ENCODE results near the gene EMCN.

EMCN gene

DNA sequence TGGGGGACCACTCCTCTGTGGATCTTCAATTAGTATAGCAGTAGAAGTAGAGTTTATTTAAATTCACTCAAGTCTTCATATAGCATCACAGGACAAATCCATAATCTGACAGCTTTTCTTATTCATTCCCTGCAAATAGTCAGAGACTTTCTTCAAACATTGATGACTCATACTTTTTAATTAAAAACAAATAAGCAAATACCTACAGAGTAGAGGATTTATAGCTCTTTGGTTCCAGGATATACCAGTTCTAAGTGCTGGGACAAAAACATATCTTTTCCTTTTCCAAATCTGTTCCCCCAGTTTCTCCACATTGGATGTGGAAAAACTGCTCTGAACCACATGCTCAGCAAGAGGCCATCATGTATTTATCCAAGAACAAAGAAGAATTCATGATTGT lies 24.1 kb downstream of the EMCN start:
- no peak for DNase-seq (ENCODE audit: low read depth in 1 of 2, low spot score in 1 of 2)

DNA sequence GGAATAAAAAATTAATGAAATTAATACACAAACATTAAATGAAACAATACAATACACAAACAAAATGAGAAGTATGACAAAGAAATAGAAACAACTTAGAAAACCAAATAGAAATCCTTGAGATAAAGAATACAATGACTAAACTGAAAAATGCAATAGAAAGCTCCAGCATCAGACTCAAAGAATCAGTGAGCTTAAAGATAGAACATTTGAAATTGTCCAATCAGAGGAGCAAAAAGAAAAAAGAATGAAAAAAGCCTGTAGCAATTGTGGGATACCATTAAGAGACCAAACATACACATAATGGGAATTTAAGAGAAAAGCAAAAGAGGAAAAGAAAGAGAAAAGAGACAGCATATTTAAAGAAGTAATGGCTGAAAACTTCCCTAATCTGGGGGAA lies 25.7 kb downstream of the EMCN start:
- DNase-seq (ENCODE audit: low read depth in 1 of 2, low spot score in 1 of 2), result no peak

DNA sequence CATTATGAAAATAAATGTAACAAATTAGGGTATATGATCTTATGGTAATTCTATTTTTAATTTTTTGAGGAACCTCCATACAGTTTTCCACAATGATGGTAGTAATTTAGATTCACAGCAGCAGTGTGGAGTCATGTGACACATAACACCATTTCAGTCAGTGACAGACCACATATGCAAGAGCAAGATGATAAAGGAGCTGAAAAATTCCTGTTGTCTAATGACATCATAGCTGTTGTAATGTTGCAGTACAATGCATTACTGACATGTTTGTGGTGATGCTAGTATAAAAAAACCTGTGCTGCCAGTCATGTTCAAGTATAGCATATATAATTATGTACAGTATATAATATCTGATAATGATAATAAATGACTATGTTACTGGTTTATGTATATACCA lies 28.5 kb downstream of the EMCN start:
- no peak for DNase-seq (ENCODE audit: low read depth in 1 of 2, low spot score in 1 of 2)

DNA sequence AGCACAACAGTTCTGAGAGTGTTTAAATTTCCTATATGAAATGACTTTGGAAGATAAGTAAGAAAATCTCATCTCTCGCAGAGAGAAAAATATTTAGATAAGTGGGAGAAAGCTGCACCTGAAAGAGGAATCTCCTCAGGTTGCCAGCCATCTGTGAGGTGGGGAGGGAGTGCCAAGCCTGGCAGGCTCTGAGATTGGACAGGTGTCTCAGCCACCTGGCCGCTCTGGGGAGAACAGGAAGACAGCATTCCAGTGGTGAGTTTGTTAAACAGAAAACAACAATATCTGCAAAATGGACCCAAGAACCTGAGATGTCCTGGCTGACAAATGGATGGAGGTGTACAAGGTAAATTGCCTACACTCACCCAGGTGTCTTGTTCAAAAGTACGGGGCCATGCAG lies 31.3 kb downstream of the EMCN start:
- DNase-seq (ENCODE audit: low read depth in 1 of 2, low spot score in 1 of 2), result no peak

DNA sequence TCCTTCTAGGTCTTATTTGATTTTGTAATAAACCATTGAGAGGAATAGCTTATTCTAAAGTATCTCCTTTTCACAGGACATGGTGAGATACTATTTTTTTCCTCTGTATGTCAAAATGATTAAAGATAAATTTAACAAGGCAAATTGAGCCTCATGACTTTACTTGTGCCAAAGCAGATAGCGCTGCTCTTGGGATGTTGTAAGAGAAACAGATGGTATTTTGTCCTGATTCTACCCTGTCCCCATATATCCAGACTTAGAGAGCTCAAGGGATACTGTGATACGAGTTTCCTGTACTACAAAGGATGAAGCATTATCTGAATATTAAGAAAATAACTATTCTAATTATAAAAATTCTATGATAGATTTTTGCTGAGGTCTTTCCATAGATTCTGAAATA lies 34.0 kb downstream of the EMCN start:
- DNase-seq (ENCODE audit: low read depth in 1 of 2, low spot score in 1 of 2), result no peak

DNA sequence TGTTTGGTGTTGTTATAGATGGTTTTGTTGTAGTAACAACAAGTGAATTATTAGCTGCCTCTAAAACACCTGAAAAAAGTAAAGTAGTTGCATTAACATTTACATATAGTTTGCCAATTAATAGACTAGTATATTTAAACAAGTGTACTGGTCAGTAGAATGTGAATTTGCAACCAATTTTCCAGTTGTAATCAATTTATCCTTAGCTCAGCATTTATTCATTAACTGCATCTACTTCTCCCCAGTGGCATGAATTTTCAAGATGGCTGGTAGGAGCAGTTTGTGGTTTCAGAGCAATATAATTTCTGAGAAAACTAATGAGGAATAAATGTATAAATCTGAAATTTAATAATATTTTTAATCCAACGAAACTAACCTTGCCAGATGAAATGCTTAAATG lies 37.9 kb downstream of the EMCN start:
- no peak for DNase-seq (ENCODE audit: low read depth in 1 of 2, low spot score in 1 of 2)

DNA sequence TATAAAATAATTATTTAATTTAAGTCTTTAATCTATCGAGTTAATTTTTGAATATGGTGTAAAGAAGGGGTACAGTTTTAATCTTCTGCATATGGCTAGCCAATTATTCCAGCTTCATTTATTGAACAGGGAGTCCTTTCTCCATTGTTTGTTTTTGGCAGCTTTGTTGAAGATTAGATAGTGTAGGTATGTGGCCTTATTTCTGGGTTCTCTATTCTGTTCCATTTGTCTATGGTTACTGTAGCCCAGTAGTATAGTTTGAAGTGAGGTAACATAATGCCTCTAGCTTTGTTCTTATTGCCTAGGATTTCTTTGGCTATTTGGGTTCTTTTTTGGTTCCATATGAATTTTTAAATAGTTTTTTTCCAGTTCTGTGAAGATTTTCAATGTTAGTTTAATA lies 48.3 kb downstream of the EMCN start:
- no peak for DNase-seq (ENCODE audit: low read depth in 1 of 2, low spot score in 1 of 2)

DNA sequence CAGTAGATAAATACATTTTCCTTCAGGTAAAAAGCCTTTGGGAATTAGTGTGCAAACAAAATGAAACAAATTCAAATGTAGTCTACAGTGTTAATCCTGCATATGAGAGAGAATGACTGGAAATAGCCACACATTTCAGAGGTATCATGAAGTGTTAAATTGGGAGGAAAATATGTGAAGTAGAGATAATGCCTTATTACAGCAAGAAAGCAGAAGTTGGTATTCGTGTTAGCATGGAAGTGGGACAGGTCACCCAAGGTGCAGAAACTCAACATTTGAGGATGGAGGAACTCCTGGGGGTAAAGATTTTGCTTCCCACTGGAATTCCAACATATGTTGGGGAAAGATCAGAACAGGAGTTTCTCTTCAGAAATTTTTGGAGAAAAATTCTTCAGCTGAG lies 51.3 kb downstream of the EMCN start:
- no peak for DNase-seq (ENCODE audit: low read depth in 1 of 2, low spot score in 1 of 2)

DNA sequence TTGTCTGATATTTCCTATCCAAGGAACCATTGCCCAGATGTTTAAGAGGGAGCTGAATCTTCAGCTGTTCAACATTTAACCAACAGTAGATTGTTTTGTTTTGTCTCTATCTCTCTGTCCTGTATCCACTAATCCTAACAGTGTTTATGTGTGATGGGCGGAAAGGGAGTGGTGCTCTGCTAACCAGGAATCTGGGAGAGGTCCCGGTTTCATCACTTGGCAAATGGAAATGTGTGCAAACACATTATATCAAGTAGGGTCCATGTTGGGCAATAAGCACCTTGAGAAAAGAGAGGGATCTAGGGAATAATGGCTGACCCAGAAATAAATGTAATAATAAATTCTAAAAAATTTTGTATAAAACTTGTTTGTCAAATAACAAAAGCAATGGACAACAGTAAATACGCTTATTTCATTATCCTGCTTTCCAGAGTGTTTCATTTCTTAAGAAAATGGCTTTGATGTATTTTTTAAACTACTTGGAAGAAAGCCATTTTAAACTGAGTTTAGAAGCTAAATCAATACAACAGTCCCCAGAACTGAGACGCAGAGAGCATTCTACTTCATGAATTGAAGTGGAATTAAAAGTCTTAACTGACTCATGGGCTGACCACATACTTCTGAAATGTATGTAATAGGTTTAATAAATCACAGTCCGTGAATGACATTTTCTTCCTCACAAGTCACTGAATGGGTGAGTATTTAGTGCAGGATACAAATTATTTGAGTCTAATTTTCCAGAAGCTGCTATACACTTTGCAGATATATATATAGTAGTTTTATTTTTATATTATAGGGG lies 55.8 kb downstream of the EMCN start:
- DNase-seq (ENCODE audit: low read depth in 1 of 2, low spot score in 1 of 2), result no peak

DNA sequence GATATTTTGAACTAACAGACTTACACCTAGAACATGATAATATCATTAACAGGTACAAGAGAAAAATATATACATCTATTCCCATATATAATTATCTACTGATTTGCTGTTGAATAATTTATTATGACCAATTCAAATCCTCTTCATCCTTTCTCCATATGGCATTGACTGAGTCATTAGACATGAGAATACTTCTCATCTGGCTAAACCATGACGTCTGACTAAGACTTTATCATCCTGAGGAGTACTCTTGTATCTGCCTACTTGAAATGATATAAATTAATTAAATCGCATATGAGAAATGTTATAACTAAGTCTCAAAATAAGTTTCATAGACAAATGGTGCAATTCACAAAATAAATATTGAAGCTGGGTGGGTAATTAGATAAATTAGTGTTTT lies 67.4 kb downstream of the EMCN start:
- DNase-seq (ENCODE audit: low read depth in 1 of 2, low spot score in 1 of 2), result no peak

DNA sequence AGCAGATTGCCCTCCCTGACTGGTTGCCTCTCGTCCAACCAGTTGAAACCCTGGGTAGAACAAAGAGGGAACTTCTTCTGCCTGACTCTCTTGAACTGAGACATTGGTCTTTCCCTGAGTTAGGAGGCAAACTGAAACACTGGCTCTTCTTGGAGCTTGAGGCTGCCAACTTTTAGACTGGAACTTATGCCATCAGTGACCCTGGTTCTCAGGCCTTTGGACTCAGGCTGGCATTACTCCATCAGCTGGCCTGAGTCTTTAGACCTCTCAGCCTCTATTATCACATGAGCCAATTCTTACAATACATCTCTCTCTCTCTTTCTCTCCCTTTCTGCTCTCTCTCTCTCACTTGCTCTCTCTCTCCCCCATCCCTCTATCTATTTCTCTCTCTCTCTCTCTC lies 86.4 kb downstream of the EMCN start:
- no peak for DNase-seq (ENCODE audit: low read depth in 1 of 2, low spot score in 1 of 2)

DNA sequence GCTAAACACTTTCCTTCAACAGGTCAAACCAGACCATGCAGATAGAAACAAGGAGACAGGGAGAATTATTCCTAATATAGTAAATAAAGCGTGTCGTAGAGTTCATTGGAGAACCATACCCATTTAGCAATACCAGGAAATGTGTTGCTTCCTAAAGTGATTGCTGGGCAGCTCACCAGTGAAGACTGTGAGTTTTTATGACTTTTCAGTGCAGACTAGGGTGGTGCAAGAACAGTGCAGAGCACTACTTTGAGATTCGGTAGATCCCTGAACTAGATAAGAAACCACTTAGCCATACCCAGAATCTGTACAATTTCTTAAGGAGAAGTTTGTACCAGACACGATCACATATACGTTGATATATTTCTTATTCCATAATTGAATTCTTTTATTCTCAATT lies 87.4 kb downstream of the EMCN start:
- DNase-seq (ENCODE audit: low read depth in 1 of 2, low spot score in 1 of 2), result no peak

DNA sequence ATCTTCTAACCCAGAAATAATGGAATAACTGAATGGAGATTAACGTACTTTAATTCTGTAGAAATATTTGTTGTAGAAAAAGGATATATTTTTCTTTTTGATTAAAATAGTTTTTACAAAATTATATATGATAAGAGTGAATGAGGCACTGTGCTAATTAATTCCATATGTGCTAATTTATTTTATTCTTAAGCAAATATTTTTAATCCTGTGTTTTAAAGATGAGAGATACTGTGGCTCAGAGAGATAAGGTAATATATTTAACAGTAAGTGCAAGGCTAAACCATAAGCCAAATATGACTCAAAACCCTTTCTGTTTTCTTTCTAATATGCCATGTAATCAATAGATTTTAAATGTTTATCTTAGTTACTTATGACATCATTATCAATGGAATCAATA lies 88.2 kb downstream of the EMCN start:
- DNase-seq (ENCODE audit: low read depth in 1 of 2, low spot score in 1 of 2), result no peak

DNA sequence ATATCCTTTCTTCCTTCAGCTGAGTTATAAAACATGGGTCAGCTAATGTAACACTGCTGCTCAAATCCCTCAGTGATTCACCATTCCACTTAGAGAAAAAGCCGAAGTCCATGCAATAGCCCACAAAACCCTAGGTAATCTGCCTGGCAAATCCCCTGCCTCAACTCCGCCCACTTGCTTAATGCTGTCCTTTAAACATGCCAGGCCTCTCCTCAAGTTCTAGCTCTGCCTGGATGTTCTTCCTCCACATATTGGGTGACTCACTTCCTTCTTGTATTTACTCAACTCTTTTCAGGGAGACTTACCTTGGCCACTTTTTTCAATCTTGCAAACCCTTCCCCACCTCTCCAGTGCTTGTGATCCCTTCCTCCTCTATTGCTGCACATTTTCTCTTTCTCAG lies 89.8 kb downstream of the EMCN start:
- no peak for DNase-seq (ENCODE audit: low read depth in 1 of 2, low spot score in 1 of 2)

DNA sequence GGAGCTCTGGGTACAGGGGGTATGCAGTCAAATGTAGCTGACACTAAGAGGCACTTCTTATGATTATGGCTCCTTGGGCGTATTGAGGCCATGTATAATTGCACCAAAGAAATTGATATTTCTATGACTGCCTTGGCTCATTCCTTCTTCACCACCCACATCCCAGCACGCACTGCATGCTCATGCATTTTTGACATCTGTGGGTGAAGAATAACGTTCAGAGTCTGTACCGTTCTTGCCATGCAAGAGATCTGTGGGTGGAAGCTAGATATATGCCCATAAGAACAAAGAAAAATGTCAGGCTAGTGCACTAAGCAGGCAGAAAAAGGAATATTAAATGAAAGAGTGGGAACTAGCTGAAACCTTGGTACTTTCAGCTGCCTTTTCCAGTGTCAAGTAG lies 93.4 kb downstream of the EMCN start:
- DNase-seq (ENCODE audit: low read depth in 1 of 2, low spot score in 1 of 2), result no peak

DNA sequence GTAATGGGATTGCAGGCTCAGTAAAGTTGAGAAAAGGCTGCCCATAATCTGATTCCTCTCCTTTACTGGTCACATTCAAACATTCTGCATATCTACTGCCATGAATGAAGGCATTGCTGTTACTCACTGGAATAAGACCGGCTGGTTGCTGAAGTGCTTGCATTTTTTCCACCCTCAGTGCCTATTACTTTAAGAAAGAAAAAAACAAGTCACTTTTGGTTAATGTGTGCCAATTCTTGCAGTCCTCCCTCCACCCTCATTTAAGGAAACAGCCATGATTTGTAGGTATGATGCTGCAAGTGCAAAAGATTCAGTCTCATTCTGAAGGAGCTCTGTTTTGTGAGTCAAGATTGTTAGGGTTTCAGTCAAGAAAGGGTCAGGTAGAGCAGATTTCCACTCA lies 94.9 kb downstream of the EMCN start:
- no peak for DNase-seq (ENCODE audit: low read depth in 1 of 2, low spot score in 1 of 2)

DNA sequence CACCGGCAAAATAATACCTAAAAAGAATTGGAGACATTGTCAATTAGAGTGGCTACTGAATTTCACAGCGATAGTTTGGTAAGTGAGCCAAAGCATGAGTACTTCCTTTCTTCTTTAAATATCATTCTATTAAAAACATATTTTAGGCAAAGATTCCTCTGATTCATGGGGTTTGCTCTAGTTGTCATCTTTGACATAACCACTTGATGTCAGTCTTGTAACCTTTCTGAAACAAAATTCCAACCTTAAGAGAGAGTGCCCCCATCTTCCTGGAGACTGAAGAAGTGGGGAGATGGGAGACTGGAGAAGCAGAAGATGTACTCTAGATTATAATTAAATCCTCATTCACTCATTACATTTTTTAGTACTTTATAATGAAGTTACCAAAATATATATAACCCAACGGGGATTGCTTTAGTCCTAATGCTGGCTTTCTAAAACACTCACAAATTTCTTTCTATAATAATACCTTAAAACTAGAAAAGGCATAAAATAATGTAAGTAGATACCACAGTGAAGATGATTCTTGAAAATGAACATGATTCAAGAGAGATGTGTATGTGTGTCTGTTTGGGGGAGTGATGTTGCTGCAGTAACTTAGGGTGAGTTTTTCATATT lies 96.4 kb downstream of the EMCN start:
- DNase-seq (ENCODE audit: low read depth in 1 of 2, low spot score in 1 of 2), result no peak

DNA sequence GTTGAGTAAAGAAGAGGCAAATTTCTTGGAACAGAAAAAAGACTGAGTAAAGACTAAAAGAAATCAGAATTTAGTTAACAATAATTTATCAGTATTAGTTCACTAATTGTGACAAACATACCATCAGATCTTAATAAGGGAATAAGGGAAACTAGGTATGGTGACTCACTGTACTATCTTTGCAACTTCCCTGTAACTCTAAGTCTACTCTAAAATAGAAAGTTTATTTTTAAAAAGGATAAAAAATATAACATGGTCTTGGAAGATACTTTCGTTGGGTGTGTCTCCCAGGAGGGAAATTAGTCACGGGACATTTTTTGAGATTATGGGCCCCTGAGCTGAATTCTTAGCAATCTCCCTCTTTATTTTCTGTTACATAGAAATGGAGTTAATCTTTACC lies 97.3 kb downstream of the EMCN start:
- DNase-seq (ENCODE audit: low read depth in 1 of 2, low spot score in 1 of 2), result no peak

DNA sequence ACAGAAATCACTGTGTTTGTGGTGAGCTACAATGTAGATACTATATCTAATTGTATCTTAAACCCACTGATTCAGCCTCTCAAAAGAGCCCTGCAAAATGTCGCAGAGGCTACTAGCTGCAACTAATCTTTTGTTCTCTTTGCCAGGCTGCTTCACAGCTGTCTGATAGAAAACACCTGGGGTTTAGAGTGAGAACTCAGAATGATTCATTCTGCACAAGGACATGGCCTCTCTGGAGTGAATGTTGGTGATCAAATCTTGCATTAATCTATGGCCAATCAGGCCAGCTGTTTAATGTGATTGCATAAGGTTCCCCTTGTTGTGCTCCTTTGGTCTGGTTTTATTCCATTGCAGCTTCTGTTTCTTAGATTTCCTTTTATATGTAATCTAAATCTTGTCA lies 100.3 kb downstream of the EMCN start:
- no peak for DNase-seq (ENCODE audit: low read depth in 1 of 2, low spot score in 1 of 2)

DNA sequence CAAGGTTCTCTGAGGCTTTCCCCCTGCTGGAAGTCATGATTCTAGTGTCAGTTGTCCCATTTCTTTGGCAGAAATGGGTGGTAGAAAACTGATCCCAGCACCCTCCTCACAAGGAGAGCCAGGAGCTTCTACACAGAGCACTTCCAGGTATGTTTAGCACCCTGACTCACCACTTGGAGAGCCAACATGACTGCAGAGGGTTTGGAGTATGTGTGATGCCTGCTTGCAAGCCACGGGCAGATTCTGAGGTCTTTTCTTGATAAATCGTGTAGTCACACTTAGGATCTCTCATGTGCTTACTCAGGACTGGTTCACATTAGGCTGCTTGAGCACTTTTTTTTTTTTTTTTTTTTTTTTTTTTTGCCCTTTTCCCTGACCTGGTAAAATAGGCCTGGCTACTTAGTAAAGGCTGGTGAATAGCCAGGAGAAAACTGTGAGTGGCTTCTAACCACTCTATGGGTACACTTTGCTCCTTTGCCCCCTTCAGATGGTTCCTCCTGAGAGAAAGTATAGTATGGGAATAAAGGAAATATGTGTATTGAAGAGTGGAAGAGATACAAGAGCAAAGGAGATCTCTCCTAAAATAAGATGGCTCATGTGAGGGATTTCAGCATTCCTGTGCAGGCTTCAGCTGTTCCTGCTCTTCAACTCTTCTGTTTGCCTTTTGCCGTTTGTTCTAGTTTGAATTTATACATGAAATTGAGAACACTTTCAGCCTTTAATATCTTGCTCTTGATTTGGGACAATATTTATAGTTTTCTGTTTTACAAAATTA lies 103.6 kb downstream of the EMCN start:
- no peak for DNase-seq (ENCODE audit: low read depth in 1 of 2, low spot score in 1 of 2)

DNA sequence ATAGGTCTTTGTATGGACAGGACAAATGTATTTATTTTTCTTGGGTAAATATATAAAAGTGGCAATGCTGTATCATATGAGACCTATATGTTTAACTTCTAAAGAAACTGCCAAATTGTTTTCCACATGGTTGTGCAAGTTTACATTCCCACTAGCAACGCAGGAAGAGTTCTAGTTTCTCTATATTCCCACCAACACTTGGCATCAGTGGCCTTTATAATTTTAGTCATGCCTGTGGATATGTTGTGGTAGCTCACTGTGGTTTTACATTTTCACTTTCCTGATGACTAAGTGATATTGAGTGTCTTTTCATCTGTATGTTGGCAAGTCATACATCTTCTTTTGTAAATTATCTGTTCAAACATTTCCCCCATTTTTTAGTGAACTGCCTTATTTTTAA lies 126.0 kb downstream of the EMCN start:
- DNase-seq (ENCODE audit: low read depth in 1 of 2, low spot score in 1 of 2), result no peak

DNA sequence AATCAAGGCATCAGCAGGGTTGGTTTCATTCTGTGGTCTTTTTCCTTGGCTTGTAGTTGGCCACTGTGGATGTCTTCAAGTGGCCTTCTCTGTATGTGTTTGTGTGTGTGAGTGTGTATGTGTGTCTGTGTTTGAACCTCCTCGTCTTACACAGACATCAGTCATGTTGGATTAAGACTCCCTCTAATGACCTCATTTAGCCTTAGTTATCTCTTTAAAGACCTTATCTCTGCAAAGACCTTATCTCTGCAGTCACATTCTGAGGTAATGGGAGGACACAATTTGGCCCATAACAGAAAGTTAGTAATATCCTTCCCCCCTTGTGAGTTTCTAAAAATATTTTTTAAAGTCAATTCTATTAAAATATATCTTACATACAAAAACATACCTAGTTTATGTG lies 126.7 kb downstream of the EMCN start:
- no peak for DNase-seq (ENCODE audit: low read depth in 1 of 2, low spot score in 1 of 2)
